Stimulated activated CD4-positive, alpha-beta T cell treated with anti-CD3 and anti-CD28 coated beads, Interleukin-1b, Interleukin-23, amount 100 ng/mL, for 24 hours (primary cell): ENCODE measurements around the gene TYW5.
A peak's percentile ranks its signal among the peaks of the same experiment; 100 is the strongest.
"Not testable (repeated sequence)": the region's sequence is repeated elsewhere in the genome, so short reads cannot be mapped to it uniquely, and the experiment has no call there.

Source experiments
- DNase-seq, 4 experiments: peaks; one replicate each; pipeline ENCODE4 v3.0.0-alpha.2; 2020; ENCODE audit warnings: low read depth in 4 of 4, low spot score in 1 of 4

The TYW5 gene

GRCh38 chr2:199923924-199924323 lies 31.4 kb downstream of the TYW5 start:
- DNase-seq: no peak

- no peak for DNase-seq
Measured at GRCh38 chr2:199922856-199923255, 32.4 kb downstream of the TYW5 start.

DNA sequence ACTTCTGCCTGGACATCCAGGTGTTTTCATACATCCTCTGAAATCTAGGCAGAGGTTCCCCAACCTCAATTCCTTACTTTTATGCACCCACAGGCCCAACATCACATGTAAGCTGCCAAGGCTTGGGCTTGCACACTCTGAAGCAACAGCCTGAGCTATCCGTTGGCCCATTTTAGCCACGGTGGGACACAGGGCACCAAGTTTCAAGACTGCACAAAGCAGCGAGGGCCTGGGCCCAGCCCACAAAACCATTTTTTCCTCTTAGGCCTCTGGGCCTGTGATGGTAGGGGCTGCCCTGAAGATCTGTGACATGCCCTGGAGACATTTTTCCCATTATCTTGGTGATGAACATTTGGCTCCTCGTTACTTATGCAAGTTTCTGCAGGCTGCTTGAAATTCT lies 38.3 kb downstream of the TYW5 start:
- no peak for DNase-seq

DNA sequence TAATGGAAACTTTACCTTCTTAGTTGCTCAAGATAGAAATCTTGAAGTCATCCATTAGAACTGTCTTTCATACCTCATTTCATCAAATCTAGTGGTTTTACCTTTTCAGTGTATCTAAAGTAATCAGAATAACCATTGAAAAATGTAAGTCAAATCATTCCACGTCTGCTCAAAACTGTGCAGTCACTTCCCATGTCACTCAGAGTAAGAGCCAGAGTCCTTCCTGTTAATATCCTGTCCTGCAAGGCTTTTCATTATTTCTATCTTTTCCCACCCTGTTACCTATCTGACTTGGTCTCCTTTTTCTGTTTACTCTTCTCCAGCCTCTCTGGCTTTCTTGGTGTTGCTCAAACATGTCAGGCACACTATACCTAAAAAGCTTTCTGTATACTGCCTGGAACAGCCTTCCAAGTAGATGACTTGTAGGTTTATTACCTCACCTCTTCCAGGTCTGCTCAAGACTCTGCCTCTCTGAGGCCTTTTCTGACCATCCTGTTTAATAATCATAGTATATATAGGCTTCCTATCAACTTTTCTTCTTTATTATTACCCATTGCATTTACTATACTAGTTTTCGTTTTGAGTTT lies 40.8 kb downstream of the TYW5 start:
- DNase-seq: no peak

DNA sequence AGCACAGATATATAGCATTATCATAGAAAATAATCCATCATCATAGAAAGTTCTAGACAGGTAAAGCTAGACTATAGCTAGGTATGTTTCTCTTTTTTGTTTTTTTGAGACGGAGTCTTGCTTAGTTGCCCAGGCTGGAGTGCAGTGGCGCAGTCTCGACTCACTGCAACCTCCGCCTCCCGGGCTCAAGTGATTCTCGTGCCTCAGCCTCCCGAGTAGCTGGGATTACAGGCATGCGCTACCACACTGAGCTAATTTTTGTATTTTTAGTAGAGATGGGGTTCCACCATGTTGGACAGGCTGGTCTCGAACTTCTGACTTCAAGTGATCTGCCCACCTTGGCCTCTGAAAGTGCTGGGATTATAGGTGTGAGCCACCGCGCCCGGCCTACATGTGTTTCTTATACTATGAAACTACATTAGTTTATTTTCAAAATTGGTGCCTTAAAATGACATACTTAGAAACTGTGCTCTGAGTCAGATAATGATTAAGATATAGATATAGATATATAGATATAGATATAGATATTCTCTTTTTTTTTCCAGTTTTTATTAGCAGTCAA lies 42.7 kb downstream of the TYW5 start:
- DNase-seq: not testable (repeated sequence)

- no peak for DNase-seq
Measured at GRCh38 chr2:199911877-199912161, 43.5 kb downstream of the TYW5 start.

DNA sequence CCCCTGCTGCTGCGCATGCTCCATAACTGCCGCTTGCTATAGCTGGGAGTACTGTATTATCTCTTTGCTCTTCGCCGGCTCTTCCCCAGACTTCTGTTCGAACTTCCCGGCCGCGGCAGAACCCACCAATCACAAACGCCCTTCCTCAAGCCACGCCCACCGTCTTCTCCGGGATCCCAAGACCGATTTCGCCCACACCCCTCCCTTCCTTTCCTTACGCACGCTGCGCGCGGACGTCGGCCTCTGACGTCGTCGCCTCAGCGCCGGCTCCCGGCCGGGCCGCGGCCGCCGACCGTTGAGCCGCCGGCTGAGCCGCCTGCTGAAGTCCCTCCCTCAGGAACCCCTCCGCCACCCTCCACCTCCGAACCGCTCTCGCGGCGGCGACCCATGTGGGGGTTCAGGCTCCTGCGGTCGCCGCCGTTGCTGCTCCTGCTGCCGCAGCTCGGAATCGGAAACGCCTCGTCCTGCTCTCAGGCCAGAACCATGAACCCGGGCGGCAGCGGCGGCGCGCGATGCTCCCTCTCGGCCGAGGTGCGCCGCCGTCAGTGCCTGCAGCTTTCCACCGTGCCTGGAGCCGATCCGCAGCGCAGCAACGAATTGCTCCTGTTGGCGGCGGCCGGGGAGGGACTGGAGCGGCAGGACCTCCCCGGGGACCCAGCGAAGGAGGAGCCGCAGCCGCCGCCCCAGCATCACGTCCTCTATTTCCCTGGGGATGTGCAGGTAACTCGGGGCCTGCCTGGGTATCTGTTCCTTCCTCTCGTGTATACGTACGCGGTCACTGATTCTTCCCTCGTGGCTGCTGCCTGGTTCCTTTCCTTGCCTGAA lies 44.0 kb downstream of the TYW5 start, which contains the start of gene C2orf69:
C2orf69 (plus strand) TSS at position 242 of the 825 bp plus-strand sequence; CDS start at position 388, 146 bp downstream.
- peak; percentile 81 to 95 (median 88) for DNase-seq

DNA sequence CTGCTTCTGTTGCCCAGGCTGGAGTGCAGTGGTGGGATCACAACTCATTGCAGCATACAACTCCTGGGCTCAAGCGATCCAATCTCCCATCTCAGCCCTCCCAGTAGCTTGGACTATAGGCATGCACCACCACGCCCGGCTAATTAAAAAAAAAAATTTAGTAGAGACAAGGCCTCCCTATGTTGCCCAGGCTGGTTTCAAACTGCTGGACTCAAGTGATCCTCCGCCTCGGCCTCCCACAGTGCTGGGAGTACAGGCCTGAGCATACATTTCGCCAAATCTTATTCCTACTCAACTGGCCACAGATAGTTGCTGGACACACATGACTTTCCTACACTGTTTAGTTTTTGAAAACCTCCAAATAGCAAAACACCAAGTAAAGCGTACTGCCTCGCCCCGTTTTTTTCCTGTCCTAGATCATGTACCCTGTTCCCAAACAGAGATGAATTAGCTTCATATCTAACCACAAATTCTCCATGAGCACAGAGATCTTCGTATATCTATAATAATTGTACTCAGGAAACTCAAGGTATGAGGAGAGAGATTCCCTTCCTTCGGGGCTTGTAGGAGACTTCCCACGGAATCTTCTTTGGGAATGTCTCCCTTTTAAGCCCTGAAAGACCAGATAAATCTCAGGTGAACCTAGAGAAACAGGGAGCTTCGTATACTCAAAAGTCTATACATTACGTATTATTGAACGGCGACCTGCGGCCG lies 44.8 kb downstream of the TYW5 start:
- no peak for DNase-seq

DNA sequence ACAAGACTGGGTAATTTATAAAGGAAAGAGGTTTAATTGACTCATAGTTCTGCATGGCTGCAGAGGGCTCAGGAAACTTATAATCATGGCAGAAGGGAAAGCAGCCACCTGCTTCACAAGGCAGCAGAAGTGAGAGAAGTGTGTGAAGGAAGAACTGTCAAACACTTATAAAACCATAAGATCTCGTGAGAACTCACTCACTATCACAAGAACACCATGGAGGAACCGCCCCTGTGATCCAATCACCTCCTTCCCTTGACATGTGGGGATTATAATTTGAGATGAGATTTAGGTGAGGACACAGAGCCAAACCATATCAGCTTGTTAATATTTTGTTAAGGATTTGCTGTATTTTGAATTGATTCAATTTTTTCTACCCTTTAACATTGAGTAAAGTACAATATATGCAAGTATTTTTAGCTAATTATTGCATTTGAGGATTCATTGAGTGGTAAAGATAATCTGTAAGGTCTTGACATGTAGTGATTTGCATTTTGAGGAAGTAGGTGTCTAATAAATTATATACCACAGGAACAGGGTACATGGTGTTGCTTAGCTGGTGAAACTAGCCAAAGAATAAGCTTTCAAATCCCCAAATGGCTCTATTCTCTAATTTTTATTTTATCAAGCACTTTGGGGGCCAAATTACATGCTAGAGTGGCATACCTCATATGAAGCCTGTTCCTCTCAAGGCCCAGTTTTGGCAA lies 48.1 kb downstream of the TYW5 start:
- no peak for DNase-seq

GRCh38 chr2:199903111-199903510 lies 52.2 kb downstream of the TYW5 start:
- no peak for DNase-seq

- DNase-seq: no peak
Measured at GRCh38 chr2:199902486-199903110, 52.7 kb downstream of the TYW5 start.

DNA sequence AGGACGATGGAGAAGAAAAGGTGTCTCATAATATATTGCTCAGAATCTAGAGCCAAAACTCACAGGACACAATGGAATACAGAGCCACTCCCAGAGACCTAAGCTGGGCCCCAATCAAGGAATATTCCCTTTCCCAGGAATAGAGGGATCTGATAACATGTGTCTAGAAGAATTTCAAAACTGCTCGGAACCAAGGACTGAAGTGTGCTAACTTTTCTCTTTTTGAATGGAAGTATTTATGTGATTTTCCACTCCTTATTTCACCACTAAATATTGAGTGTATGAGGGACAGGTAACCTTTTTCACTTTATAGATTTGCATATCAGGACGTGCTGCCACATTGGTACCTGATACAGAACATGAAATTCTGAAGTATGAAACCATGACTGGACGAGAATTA lies 53.3 kb downstream of the TYW5 start:
- DNase-seq: no peak

DNA sequence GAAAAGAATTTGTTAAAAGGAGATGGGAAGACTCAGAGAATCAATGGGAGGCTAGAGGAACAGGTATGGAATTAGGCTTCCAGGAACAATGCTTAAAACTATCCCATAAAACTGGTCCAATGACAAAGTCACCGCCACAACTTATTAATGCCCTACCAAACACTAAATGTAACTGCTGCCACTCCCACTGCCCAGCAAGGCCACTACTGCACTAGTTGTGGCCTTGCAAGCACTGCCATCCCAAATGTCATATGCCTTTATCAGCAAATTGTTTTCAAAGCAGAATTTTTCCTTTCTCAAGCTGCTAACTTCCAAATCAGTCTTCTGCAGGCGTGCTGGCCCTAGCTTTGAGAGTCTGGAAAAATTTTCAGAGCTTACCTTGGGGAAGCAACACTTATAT lies 58.7 kb downstream of the TYW5 start:
- DNase-seq: no peak

- no peak for DNase-seq
Measured at GRCh38 chr2:199895406-199895805, 59.9 kb downstream of the TYW5 start.

GRCh38 chr2:199883474-199884212 lies 71.6 kb downstream of the TYW5 start:
- no peak for DNase-seq

DNA sequence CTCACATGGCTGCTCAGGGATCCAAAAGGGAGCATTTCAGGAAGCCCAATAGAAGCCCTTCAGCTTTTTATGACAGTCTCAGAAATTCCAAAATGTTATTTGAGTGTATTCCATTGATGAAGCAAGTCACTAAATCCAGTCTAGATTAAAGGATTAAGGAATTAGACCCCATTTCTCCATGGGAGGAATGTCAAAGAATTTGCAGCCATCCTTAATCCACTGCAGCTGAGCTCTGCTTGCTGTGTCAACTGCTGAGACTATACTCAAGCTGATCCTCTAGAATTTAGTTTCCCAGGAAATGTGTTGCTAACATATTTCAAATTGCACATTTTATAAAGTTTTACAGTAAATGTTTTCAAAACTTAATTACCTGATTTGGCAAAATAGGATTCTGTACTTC lies 72.6 kb downstream of the TYW5 start:
- no peak for DNase-seq
